CD4-positive, alpha-beta T cell treated with Interleukin-4 for 1 hour (primary cell): ENCODE data around the gene FAM120B.
"Not testable (repeated sequence)": the region's sequence is repeated elsewhere in the genome, so short reads cannot be mapped to it uniquely, and the experiment has no call there.

ENCODE experiments used
- DNase-seq, 2 donors: peaks; one replicate each; pipeline ENCODE4 v3.0.0-alpha.2; 2020 to 2022

The FAM120B gene

GRCh38 chr6:170394980-170395379, 88.4 kb downstream of the FAM120B start:
- no peak for DNase-seq

DNA sequence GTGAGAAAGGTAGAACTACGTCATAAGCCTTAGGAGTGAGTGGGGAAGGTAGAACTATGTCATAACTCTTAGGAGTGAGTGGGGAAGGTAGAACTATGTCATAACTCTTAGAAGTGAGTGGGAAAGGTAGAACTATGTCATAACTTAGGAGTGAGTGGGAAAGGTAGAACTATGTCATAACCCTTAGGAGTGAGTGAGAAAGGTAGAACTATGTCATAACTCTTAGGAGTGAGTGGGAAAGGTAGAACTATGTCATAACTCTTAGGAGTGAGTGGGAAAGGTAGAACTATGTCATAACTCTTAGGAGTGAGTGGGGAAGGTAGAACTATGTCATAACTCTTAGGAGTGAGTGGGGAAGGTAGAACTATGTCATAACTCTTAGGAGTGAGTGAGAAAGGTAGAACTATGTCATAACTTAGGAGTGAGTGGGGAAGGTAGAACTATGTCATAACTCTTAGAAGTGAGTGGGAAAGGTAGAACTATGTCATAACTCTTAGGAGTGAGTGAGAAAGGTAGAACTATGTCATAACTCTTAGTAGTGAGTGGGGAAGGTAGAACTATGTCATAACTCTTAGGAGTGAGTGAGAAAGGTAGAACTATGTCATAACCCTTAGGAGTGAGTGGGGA, 92.3 kb downstream of the FAM120B start:
- not testable (repeated sequence) for DNase-seq

DNA sequence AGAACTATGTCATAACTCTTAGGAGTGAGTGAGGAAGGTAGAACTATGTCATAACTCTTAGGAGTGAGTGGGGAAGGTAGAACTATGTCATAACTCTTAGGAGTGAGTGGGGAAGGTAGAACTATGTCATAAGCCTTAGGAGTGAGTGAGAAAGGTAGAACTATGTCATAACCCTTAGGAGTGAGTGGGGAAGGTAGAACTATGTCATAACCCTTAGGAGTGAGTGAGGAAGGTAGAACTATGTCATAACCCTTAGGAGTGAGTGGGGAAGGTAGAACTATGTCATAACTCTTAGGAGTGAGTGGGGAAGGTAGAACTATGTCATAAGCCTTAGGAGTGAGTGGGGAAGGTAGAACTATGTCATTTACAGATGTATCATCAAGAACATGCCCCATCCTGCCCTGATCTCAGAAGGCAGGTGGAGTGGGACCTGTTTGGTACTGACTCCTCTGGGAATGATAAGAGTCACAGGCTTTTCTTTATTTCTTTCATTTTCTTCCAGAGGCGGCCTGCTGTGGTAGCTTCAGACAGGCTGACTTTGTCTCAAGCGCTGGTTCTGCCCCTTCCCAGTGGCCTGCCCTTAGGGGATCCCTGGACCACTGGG, 93.5 kb downstream of the FAM120B start:
- not testable (repeated sequence) for DNase-seq

DNA sequence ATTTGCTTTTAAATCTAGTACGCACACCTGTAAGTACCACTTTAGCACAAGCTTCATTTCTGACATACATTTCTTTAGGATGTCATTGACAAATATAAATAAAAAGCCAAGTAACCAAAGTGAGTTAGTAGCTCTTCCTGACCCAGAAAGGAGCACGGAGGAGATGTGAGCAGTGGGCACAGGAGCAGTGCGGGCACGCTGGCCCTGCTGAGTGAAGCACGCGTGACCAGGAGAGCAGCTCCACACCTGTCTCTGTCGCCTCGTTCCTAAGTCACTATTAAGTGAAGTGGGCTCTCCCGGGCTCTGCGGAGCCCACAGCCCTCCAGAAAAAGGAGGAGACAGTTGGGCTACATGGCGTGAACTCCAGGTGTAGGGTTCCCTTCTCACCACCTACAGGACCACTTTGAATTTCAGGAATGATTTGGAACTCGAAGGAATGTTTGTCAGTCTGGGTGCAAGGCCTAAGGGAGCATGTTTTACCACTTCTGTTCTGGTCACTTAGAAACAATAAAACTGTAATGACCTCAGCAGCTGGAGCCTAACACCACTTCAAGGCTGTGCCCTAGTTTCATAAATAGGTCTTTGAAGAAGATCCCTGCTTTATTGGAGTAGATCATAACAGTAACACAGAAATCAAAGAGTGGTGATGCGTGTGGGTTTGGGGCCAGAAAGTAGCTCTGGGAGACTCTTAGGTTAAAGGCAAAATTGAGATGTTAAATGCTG, 95.9 kb downstream of the FAM120B start:
- DNase-seq = no peak

DNA sequence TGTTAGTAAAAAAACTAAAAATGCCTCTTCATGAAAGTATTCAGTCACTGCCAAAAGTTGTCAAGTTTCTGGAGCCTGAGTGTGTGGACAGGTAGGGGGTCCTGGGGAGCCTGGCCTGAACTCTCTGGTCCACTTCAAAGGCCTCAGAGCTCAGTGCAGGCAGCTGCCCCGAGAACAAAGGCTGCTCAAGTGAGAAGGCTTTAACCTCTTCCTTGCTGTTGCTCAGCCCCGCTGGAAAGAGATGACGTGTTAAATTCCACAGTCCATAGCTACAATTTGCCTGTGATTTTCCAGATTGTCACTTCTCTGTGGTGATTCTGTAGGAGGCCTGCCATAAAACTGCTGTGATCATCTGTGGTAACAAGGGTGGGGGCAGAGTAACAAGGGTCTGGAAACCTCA, 96.9 kb downstream of the FAM120B start:
- DNase-seq = no peak

GRCh38 chr6:170404036-170404435, 97.5 kb downstream of the FAM120B start:
- DNase-seq = no peak

- DNase-seq = no peak
These were observed 98.1 kb downstream of the FAM120B start for GRCh38 chr6:170404697-170405096.

DNA sequence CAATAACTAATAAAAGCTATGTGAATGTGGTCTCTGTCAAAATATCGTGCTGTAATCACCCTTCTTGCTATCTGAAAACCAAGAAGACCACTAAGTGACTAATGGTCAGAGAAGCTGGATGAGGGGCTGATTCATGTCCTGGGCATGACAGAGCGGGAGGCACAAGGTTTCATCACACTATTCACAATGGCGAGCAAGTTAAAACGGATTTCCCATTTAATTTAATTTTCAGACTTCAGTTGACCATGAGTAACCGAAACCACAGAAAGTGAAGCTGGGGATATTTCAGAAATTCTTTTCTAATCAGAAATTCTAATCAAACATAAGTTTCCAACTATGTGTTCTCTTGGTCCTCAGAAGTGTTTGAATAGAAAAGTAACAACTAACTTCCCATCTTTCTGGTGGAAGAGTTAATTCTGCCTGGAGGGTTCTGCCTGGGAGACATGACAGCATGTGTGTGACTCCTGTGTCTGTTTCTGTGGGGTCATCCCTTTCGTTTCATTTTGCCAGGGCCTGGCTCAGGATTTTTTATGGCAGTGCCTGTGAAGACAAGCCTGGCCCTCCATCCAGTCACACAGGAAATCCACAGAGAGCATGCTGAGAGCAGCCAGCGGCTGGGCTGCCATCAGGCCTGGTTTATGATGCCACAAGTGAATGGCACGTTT, 98.9 kb downstream of the FAM120B start:
- no peak for DNase-seq

GRCh38 chr6:170407200-170407599, 100.6 kb downstream of the FAM120B start:
- DNase-seq = no peak

- no peak for DNase-seq
These were observed 101.4 kb downstream of the FAM120B start for GRCh38 chr6:170407932-170408331.

DNA sequence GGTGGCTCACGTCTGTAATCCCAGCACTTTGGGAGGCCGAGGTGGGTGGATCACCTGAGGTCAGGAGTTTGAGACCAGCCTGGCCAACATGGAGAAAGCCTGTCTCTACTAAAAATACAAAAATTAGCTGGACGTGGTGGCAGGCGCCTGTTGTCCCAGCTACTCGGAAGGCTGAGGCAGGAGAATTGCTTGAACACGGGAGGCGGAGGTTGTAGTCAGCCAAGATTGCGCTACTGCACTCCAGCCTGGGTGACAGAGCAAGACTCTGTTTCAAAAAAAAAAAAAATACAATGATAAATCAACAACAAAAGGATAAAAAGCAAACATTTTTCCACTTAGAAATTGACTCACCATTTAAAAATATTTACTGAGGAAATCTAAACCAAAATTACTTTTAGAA, 103.2 kb downstream of the FAM120B start:
- DNase-seq = not testable (repeated sequence)

DNA sequence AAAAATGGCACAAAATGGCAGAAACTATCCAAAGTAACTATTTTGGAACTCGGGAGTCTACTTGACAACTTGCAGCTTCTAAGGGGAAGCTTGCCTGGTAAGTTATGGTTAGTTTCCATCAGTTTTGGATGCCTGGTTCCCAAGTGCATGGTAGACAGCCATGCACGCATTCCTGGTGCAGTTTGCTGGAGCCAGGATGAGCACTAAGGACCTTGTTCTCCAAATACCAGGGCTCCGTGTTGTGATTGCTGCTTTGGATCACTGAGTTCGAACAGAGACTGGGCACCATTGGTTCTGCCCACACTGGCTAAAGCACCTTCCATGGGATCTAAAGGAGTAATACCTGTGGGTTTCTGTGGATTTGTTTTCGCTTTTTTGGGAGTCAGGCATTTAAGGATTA, 103.7 kb downstream of the FAM120B start:
- DNase-seq = no peak

DNA sequence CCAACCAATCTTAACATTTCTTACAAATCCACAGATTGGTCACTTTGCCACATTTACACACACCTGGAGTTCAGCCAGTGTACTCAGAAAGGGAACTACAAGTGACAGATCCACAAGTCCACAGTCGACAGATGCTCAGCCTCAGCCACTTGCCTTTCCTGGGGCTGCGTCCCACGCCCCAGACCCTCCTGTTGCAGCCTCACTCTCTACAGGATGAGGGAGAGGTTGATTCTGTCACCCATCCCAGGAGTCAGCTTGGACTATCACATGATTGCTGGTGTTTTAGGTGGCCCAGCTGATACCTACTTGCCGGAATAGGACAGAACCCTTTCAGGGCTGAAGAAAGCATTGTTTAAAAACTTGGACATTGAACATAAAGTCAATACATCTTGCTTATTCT, 108.8 kb downstream of the FAM120B start:
- no peak for DNase-seq

- no peak for DNase-seq
These were observed 109.7 kb downstream of the FAM120B start for GRCh38 chr6:170416303-170416702.

DNA sequence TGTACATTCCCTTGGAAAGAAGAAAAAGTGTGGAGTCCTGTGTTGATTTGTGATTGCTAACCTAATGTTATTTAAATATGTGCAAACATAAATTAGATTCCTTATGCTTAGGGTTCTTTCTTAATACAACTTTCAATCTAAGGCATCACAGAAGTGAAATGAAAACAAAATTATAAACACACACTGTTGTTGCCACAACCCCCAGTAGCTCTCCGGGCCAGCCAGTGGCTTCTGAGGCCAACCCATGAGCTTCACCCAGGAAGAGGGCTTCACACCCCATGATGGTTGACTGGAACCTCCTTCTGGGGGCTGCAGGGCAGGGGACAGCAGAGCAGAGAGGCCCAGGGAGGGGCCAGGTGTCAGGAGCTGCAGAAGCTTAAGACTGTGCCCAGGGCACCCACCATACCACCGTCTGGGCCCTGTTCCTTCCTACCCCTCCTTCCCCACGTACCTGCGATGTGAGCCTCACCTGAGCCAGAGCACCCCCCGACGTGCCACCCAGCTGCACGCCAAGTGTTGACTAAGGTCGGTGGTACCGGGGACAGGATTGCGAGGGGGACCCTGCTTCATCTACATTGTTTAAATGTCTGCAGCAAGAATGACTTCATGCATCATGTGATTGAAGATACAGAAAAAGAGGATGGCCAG, 110.5 kb downstream of the FAM120B start:
- DNase-seq = no peak

GRCh38 chr6:170417881-170418280, 111.3 kb downstream of the FAM120B start:
- no peak for DNase-seq

GRCh38 chr6:170420283-170420682, 113.7 kb downstream of the FAM120B start:
- no peak for DNase-seq

DNA sequence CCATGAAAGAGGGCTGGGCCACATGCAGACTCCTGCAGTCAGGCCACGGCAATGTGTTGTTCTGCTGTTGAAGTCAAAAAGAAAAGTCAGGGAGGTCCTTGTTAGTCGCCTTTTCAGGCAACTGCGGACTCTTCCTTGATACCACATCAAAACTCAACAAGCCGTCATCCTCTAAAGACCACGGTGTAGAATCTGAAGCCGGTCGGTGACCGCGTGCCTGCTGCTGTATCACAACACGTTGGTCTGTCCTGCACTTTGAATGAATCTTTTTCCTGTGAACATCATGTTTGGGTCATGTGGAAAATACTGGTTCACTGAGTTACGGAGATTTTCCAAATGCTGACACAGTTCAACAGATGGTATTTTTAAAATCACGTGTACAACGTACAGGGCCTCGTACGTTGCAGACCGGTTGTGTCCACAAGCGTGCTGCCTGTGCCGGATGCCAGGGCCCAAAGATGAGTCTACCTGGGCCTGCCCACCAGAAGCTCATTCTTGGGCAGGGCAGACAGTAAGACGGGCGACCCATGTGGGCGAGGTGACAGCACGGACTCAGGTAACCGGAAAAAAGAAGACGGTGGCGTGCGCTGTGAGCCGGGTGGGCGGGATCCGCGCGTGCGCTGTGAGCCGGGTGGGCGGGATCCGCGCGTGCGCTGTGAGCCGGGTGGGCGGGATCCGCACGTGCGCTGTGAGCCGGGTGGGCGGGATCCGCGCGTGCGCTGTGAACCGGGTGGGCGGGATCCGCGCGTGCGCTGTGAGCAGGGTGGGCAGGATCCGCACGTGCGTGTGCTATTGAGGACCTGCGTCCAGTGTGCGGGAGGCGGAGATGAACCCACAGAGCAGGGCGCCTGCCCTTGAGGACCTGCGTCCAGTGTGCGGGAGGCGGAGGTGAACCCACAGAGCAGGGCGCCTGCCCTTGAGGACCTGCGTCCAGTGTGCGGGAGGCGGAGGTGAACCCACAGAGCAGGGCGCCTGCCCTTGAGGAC, 114.5 kb downstream of the FAM120B start:
- no peak for DNase-seq

DNA sequence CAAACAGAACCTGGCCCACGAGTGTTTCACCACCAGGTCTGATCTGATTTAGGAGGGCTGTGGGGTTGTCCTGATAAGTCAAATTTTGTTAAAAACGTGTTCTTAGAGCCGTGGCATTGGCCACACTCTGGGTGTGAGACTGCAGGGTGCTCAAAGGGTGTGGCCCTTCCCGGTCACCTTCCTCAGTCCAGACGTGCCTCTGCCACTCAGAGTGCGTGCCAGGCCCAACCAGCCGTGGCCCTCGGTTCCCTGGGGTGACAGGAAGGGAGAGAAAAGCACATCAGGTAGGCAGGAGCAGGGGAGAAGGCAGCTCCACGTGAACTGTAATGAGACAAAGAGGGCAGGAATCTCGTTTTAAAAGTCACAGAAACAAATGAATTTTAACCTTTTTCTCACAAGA, 115.4 kb downstream of the FAM120B start:
- no peak for DNase-seq

DNA sequence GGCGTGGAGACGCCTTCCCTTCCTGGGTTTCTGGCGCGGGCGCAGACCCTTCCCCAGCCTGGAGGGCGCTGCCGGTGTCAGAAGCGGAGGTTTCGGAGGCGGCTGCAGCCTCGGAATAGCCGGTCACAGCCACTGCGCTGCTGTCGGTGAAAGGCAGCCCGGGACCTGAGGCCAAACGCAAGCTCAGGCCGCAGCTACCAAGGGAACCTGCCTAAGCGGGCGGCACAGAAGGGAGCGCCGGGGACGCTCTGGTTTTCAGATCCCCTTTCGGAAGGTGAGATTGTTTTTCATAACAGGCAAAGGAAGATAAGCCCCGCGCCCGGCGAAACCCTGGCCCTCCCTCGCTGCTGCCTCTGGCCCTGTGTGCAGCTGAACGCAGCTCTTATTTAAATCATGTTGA, 116.5 kb downstream of the FAM120B start:
- no peak for DNase-seq

GRCh38 chr6:170423814-170424603, 117.5 kb downstream of the FAM120B start:
- DNase-seq = no peak
